HG03025 (cell line): Measurements from ENCODE around the gene PRH1.

Source experiments
- ATAC-seq: cut with Tn5 transposase; IDR thresholded peaks from one replicate; pipeline ENCODE4 v1.9.1; 2021; ENCODE audit warnings: mild to moderate bottlenecking, moderate library complexity; ENCODE audit not compliant: unreplicated experiment, low FRiP score

The PRH1 gene

GRCh38 chr12:10884086-10884725 is at the start of gene PRH1:
Gene PRH1 (minus strand): TSS chr12:10884255. CDS start chr12:10884217, 38 bp downstream.
- no peak for ATAC-seq

- no peak for ATAC-seq
These were observed 44.8 kb upstream of the PRH1 start, which contains the start of gene PRH2 for GRCh38 chr12:10928746-10929286. Gene PRH2 (plus strand): TSS chr12:10929236. CDS start chr12:10929274, 38 bp downstream.

GRCh38 chr12:10926269-10926668 is 42.2 kb upstream of the PRH1 start:
- no peak for ATAC-seq

GRCh38 chr12:10919809-10920208 is 35.8 kb upstream of the PRH1 start:
- ATAC-seq: no peak

- ATAC-seq: no peak
These were observed 26.3 kb upstream of the PRH1 start for GRCh38 chr12:10910380-10910779.

GRCh38 chr12:10909462-10909861 is 25.4 kb upstream of the PRH1 start, which contains the start of gene TAS2R13:
Gene TAS2R13 (minus strand): TSS chr12:10909562. CDS start chr12:10909298, 264 bp downstream.
- ATAC-seq: no peak

GRCh38 chr12:10904686-10905085 is 20.6 kb upstream of the PRH1 start:
- no peak for ATAC-seq

GRCh38 chr12:10901427-10901826 is 17.4 kb upstream of the PRH1 start:
- ATAC-seq: no peak

GRCh38 chr12:10900972-10901371 is 16.9 kb upstream of the PRH1 start:
- no peak for ATAC-seq

- ATAC-seq: no peak
These were observed 16.5 kb upstream of the PRH1 start for GRCh38 chr12:10900530-10900929.

GRCh38 chr12:10896854-10897253 is 12.8 kb upstream of the PRH1 start:
- no peak for ATAC-seq

- ATAC-seq: no peak
These were observed 7.9 kb upstream of the PRH1 start for GRCh38 chr12:10891937-10892336.

- no peak for ATAC-seq
These were observed 5.2 kb upstream of the PRH1 start for GRCh38 chr12:10889226-10889625.

- ATAC-seq: no peak
These were observed 10.7 kb downstream of the PRH1 start for GRCh38 chr12:10873378-10873777.

- no peak for ATAC-seq
These were observed 16.7 kb downstream of the PRH1 start for GRCh38 chr12:10867381-10867780.

- no peak for ATAC-seq
These were observed 20.4 kb downstream of the PRH1 start for GRCh38 chr12:10863512-10864218.

- no peak for ATAC-seq
These were observed 22.7 kb downstream of the PRH1 start for GRCh38 chr12:10861366-10861765.

- no peak for ATAC-seq
These were observed 28.2 kb downstream of the PRH1 start for GRCh38 chr12:10855807-10856206.

- no peak for ATAC-seq
These were observed 30.3 kb downstream of the PRH1 start for GRCh38 chr12:10853776-10854175.

- no peak for ATAC-seq
These were observed 32.7 kb downstream of the PRH1 start for GRCh38 chr12:10851243-10851858.

- no peak for ATAC-seq
These were observed 34.6 kb downstream of the PRH1 start, which contains the start of gene PRR4 for GRCh38 chr12:10849425-10849878. Gene PRR4 (minus strand): TSS chr12:10849475. CDS start chr12:10849437, 38 bp downstream.
